Stimulated activated CD4-positive, alpha-beta T cell treated with anti-CD3 and anti-CD28 coated beads, TNF-alpha, amount 100 ng/mL, for 24 hours (primary cell): Measurements from ENCODE around the gene DCAF5.
"Not testable (repeated sequence)": the region's sequence is repeated elsewhere in the genome, so short reads cannot be mapped to it uniquely, and the experiment has no call there.

Source experiments
- DNase-seq, 3 experiments: peaks; one replicate each; pipeline ENCODE4 v3.0.0-alpha.2; 2020; ENCODE audit warnings: low read depth in 3 of 3

The DCAF5 gene

GRCh38 chr14:69042787-69043444, 110.0 kb downstream of the DCAF5 start:
- no peak for DNase-seq

GRCh38 chr14:69042299-69042698, 110.6 kb downstream of the DCAF5 start:
- no peak for DNase-seq

DNA sequence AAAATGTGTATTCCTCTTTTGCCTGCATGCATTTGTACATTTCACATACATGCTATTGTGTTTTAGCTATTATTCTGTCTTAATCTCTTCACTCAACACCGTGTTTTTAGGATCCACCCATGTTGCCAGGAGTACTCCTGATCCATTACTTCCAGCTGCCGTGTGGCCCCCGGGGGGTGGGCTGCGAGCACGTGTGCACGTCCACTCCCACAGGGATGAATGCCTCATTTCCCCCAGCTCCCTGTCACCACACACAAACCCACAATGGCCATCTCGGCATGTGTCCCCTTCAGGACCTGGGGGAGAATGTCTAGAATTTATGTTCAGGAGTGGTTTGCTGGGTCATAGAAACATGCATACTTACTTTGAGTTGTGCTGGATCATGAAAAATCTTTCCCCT, 111.1 kb downstream of the DCAF5 start:
- no peak for DNase-seq

- no peak for DNase-seq
These were observed 112.6 kb downstream of the DCAF5 start for GRCh38 chr14:69040353-69040752.

GRCh38 chr14:69039288-69039628, 113.7 kb downstream of the DCAF5 start:
- no peak for DNase-seq

DNA sequence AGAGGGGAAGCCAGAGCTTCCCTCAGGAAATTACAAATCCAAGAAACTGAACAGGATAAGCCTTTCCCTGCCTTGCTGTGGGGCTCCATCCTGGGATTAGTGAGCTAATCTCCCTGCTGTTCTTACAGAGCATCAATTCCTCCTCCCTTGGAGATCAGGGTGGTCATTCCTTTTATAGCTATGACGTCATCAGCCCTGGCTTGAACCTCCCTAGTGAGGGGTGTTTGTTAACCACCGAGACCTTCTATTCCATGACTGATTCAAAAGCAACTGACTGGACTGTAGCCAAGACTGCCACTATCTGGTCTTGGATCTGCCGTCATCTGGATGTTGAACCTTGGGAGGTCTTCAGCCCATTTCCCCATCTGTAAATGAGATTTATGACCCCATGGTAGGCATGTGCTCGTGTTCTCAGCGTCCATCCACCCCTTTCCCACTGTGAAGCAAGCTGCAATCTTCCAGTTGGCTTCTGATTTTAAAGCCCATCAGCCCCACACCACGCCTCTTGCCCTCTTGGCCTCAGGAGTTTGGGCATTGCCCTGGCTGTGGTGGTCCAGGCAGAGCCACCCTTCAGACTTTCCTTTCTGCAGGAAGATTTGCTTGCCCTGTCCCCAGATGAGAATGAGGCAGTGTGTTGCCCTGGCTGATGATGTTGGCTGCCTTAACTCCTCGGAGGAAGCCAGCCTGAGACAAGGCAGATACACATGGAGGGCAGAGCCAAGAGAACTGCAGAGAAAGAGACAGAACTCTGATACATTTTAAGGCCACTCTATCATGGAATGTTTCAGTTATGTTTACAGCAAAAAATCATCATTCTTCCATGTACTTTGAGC, 114.2 kb downstream of the DCAF5 start:
- DNase-seq: no peak

- no peak for DNase-seq
These were observed 115.0 kb downstream of the DCAF5 start for GRCh38 chr14:69037790-69038454.

DNA sequence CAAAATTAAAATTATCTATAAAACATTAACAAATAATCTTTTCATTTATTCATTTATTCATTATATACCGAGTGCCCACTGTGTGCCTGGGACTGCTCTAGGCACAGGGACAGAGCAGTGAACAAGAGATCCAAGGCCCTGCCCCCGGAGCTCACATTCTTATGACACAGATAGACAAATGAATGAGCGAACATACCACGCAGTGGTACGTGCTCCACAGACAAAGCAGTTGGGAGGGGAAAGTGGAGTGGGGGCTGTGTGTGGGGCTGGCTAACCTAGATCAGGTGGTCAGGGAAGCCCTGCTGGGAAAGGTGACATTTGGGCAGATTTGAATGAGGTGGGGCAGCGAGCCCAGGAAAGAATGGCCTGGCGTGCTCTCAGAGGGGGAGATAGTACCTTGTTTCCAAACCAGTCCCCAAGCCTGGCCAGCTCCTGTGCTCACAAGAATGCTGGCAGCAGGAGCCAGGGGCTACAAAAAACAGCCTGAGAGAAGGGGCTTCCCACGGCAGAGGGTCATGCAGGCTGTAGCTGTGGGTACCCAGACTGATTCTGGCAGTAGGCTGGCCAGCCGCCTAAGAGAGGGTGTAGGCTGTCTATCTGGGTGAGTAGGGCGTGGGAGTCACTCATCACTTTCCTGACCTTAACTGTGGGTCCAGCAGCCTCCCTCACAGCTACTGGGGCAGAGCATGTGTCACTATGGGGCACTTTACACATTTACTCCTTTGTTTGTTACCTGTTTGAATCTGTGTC, 116.0 kb downstream of the DCAF5 start:
- DNase-seq: no peak

- DNase-seq: no peak
These were observed 118.2 kb downstream of the DCAF5 start for GRCh38 chr14:69034612-69035262.

- no peak for DNase-seq
These were observed 125.5 kb downstream of the DCAF5 start for GRCh38 chr14:69027242-69027913.

GRCh38 chr14:69023035-69023434, 129.9 kb downstream of the DCAF5 start:
- no peak for DNase-seq

DNA sequence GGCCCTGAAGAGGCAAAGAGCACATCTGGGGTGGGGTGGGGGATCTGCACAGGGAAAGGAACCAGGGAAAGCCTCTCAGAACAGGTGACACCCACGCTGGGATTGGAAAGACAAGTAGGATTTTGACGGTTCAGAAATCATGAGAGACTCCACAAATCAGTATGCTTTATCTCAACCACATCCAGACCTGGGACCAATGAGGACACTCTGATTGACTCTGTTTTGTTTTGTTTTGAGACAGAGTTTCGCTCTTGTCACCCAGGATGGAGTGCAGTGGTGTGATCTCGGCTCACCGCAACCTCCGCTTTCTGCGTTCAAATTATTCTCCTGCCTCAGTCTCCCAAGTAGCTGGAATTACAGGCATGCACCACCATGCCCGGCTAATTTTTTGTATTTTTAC, 130.8 kb downstream of the DCAF5 start:
- DNase-seq: not testable (repeated sequence)

GRCh38 chr14:69017706-69018105, 135.2 kb downstream of the DCAF5 start:
- DNase-seq: no peak

DNA sequence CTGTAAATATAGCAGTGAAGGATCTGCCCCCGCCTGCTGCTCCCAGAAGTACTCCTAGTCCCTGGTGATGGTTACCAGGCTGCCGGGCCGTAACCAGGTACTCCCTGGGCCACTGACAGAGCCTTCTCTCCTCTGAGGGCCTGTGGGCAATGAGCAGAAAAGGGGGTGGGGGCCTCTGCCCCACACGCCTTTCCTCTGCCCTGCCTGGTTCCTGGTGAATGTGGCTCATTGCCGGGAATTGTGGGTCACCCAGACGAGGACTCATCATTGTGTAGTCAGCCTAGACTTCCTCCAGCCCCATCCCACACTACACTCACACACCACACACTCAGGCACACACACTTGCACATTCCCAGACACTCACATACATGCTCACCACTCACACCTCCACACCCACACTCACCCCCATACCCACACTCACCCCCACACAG, 138.1 kb downstream of the DCAF5 start:
- DNase-seq: no peak

GRCh38 chr14:69013943-69014782, 138.8 kb downstream of the DCAF5 start:
- DNase-seq: no peak

GRCh38 chr14:69012256-69012953, 140.5 kb downstream of the DCAF5 start:
- no peak for DNase-seq

DNA sequence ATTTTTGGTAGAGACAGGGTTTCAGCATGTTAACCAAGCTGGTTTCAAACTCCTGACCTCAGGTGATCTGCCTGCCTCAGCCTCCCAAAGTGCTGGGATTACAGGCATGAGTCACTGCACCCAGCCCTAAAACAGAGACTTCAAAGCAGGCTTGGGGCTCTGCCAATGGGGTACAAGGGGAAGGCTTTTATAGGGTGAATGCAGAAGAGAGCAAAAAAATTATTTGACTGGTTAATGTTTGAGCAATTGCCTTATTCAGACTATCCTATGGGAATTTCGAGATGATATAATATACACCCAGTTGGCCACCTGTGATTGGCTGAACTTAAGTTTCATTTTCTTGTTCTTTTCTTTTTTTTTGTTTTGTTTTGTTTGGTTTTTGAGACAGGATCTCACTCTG, 142.3 kb downstream of the DCAF5 start:
- DNase-seq: no peak

DNA sequence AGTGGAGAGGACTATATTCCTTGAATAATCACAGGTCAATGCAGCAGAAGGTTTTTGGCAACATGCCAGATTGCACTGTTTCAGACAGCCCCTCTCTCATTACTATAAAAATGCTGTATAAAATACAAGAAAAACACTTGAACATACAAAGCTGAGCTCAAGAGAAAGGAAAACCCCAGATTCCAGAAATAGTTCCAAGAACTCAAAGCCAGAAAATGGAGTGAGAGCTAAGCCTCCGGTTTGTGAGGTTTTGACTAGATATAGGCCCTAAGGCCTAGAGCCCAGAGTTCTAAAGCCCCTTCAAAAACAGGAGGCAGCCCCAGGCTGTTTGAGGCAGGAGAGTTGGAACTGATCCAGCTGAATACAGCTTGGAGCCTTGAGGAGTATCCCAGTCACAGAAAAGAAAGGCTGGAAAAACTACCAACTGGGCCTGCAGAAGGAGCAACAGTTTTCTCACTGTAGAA, 144.5 kb downstream of the DCAF5 start:
- no peak for DNase-seq

DNA sequence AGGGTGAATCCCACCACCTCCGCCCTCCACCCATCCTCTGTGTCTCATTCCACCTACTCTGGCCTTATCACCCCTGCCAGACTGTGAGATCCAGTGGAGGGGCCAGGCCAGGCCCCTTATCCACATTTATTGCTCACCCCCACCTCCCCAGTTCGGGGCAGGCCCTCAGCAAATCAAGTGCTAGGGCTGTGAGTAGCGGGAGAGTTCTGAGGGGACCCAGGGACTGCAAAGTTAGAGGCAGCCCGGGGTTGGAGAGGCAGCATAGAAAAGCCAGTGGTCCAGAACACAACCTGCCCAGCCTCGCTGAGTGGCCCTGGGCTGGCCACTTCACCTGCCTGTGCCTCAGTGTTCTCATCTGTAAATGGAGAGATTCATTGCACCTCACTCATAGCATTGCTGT, 146.6 kb downstream of the DCAF5 start:
- no peak for DNase-seq
